CD4-positive, alpha-beta T cell treated with Interleukin-15 for 4 hours (primary cell): ENCODE results near the gene AFF2.

Experiments
- DNase-seq: peaks from one replicate; pipeline ENCODE4 v3.0.0-alpha.2; 2020; ENCODE audit warnings: low spot score

Gene AFF2

GRCh38 chrX:148588649-148589310 is 88.4 kb downstream of the AFF2 start:
- no peak for DNase-seq

GRCh38 chrX:148592595-148592994 is 92.2 kb downstream of the AFF2 start:
- DNase-seq = no peak

- no peak for DNase-seq
Observed at GRCh38 chrX:148593146-148593545, 92.7 kb downstream of the AFF2 start.

- no peak for DNase-seq
Observed at GRCh38 chrX:148593987-148594386, 93.6 kb downstream of the AFF2 start.

GRCh38 chrX:148599404-148599803 is 99.0 kb downstream of the AFF2 start:
- DNase-seq = no peak

- DNase-seq = no peak
Observed at GRCh38 chrX:148600131-148600530, 99.7 kb downstream of the AFF2 start.

DNA sequence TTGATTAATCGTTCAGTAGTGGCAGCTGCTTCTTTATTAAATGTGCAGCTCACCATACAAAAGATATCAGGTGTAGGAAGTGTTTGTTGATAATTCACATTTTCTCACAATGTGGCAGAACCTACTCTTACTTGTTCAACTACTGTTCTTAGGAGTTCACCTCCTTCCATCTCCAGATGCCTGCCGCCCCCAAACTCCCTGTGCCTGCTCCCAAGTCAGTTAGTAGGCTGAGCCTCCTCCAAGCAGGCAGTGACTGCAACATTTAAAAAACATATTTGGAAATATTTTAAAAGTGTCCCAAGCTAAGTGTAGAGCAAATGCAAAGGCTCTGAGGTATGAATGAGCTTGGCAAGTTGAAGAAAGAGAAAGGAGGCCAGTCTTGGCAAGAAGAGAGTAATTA is 100.2 kb downstream of the AFF2 start:
- no peak for DNase-seq

- no peak for DNase-seq
Observed at GRCh38 chrX:148601034-148601433, 100.6 kb downstream of the AFF2 start.

DNA sequence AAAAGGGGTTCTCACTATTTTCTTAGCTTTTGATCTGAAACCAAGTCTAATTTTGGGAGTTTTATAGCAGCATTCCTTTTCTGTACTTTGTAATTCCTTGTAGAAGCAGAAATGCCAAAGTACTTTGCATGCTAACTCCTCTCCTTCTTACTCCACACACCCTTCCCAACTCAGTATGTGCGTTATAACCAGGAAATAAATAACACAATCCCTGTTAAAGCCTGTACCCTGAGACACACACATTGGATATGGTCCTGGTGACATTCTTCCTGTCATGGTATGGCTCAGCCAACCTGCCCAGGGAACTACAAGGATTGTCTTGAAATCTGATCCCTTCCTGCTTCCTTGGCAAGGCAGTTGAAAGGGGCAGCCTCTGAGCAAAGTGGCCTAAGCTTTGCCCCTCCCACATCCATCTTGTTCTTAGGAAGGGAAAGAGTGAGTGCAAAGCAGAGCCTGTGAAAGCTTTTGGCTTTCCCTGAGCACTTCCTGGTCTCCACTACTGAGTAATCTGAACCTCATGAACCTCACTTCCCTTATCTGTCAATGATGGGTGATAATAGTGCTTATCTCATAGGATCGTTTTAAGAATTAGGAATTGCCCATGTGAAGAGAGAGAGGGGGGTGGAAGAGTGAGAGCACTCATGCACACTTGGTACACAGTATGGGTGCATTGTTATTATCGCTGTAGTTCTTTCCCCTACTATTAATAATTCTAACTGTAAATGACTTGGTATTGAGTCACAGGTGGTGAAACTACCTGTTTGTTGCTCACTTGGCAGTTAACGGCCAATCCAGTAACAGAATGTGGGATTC is 109.3 kb downstream of the AFF2 start:
- DNase-seq = no peak

DNA sequence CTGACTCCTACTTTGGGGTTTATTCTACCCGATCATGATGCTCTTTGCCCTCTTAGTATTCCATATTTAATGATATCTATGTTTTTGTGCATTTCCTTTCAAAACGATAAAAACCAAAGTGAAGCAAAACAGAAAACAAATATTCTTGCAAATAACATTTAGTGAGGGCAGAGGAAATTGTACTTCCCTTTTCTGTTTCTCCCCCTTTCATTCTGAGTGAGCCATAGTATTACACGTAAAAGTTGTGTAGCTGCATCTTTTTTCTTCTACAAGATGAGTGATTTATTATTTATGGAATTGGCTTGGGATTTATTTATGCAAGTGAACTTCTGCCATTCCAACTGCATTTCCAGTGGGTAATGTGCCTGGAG is 109.9 kb downstream of the AFF2 start:
- no peak for DNase-seq

DNA sequence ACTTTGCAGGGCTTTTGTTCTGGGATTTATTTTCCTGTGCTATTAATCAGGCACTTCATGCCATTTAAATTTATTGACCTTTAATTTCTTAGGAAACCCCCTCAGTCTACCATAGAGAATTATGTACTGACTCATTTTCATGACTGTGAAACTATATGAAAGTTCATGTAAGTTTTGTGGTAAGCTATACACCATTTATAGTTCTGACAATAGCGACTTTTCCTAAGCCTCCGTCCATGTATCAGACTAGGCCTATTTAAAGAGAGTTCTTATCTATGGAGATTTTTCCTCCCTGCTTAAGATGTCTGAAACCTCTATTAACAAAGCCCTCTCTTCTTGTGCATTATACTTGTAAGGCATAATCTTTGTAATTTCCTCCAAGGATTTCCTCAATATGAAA is 111.6 kb downstream of the AFF2 start:
- no peak for DNase-seq

GRCh38 chrX:148612431-148612830 is 112.0 kb downstream of the AFF2 start:
- DNase-seq = no peak

DNA sequence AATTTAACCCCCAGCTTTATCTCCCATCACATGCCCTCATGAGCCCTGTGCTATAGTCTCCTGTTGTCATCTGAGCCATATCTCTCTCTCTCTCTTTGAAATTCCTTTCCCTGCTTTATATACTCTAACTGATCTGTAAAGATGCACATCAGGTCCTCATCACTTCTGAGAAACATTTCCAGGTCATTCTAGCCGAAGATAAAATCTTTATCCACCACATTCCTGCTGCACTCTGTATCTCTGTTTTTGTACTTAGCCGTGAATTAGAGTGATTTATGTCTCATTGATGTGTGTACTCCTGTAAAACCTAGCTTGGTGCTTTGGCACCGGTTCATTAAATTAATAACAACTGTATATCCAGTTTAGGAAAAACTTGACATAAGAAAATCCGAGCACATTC is 113.2 kb downstream of the AFF2 start:
- no peak for DNase-seq

DNA sequence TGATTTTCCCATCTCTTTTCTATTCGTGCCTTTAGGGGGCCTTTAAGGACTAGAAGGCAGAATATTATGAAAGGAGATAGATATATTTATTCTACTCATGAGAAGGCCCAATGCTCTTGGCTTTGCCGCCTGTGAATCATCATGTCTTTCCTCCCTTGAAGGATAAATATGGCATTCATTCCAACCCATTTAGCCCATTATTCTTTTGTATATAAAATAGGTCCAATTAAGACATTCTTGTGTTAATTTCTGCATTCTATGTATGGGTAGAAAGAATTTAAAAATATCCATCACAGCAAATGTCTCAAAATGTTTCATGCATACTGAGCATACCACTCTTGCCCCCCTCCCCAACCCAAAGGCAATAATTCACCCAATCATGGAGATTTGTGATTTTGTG is 115.1 kb downstream of the AFF2 start:
- DNase-seq = no peak

- no peak for DNase-seq
Observed at GRCh38 chrX:148618470-148619445, 118.3 kb downstream of the AFF2 start.

GRCh38 chrX:148620023-148620422 is 119.6 kb downstream of the AFF2 start:
- no peak for DNase-seq

DNA sequence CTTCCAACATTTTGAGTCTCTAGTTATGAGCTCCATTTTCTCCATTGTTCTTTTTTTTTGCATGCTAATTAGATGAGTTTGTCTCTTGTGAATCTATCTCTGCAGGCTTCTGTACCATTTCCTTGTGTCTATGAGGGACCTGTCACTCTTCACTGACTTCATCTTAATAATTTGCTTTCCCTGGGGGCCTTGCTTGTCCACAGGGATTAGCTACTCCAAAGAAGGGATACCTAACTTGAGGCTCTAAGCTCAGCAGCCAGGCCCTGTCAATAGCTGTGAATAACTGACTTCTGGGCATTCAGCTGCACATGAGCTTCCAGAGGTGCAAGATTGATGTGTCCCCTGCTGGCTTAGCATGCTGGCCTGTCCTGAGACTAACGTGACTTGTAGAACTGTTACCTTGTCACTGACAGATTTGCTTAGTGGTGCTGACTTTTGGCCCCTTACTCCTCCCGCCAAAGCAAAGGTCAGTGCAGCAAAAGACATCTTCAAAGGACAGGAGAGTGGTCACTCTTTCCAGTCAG is 124.6 kb downstream of the AFF2 start:
- DNase-seq = no peak

- no peak for DNase-seq
Observed at GRCh38 chrX:148628621-148629020, 128.2 kb downstream of the AFF2 start.

GRCh38 chrX:148629434-148629833 is 129.0 kb downstream of the AFF2 start:
- DNase-seq = no peak

DNA sequence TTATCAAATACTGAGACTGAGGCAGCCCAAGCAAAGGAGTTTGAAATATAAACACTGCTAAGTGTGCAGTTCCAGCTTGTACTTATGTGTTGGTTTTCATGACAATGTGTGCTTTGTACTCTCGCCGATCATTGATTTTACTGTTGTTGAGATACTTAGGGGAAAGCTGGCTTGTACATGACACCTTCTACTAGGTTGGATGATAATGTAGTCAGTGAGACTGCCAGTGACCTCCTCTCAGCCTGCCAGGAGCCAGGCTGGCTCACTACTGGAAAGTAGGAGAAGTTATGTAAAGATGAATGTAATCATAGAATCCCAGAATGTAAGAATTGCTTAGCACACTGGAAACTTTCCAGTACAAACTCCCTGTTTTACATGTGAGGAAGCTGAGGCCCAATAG is 132.0 kb downstream of the AFF2 start:
- no peak for DNase-seq

- DNase-seq = no peak
Observed at GRCh38 chrX:148633218-148633908, 132.9 kb downstream of the AFF2 start.

DNA sequence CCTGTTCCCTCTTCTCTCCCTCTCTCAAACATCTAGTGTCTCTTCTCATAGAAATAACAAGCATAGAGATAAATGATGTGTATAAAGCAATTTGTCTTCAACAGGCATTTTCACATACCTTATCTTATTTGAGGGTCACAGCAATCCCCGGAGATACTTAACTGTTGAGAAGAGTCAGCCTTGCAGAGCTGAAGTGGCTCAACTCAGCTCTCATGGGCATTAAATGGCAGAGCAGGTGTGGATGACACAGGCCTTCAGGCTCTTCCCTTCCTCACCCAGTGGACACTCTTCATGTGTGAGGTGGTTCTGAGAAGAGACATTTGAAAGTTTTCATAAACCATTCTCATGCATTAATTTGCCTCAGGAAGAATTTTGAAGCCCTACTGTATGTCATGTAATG is 134.2 kb downstream of the AFF2 start:
- no peak for DNase-seq
